Dermis microvascular lymphatic vessel endothelial cell (primary cell): ENCODE data around the gene CNNM3. TPM values are rescaled to one million over a fixed set of nuclear protein-coding genes. Genes with fewer than 3 reads are reported as not detected.
"Not testable (repeated sequence)": the region's sequence is repeated elsewhere in the genome, so short reads cannot be mapped to it uniquely, and the experiment has no call there.

ENCODE experiments used
- DNase-seq, 2 donors: peaks; one replicate each; pipeline versions ENCODE4 v3.0.0 to v3.0.0-alpha.2; 2010; ENCODE audit warnings: low read depth in 2 of 2
- total RNA-seq: library from RNA; depleted of rRNA; stranded (reverse); fragments of >200 nt; gene quantifications from 2 replicates; pipeline ENCODE4 v1.2.1, GENCODE V29; 2014

Gene CNNM3
- total RNA-seq, 1 donor from 2014 or later = 6.4 TPM

DNA sequence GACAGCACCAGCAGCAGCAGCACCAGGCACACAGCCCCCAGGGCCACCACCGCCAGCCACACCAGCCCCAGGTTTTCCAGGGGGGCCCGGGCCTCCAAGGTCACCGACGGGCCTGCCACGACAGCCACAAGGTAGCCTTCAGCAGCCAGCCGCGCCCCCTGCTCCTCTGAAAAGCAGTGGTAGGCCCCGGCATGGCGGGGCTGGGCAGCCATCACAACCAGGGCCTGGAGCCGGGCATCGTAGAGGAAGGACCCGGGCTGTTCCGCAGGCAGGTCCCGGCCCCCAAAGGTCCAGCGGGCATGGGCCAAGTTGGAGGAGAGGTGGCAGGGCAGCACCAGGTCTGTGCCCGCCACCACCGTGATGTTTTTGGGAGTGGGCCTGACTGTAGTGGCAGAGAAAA lies 45.0 kb downstream of the CNNM3 start:
- no peak for DNase-seq

GRCh38 chr2:96863056-96863455 lies 47.0 kb downstream of the CNNM3 start:
- not testable (repeated sequence) for DNase-seq

DNA sequence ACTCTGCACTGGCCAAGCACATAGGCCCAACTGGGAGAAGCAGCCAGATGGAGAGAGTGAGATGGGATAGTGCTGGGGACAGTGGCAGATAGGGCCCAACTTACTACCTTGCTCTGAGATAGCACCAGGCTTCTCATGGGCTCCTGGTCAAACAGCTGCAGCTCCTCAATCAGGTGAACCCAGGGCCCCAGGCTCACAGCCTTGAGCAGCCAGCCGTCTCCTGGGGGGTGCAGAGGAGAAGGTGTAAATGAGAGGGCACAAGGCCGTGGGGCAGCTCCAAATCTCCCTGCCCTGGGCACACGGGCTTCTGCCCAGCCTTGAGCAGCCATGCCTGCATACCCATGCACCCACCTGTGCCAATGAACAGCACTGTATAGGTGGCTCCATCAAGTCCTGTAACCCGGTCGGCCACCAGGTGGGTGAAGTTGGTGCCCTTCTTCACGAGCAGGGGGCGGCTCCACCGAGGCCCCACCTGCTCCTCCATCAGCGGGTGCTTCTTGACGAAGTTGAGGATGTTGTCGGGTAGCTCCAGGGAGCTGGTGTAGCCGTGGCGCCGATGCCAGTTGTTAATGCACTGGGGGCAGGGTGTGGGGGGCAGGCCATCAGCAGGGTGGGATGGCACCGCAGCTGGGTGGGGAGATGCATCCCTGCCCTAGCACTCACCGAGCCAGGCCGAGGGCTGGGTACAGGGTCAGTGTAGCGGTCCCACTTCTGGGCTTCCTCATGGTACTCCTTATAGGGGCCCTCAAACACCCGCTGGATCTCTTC lies 47.7 kb downstream of the CNNM3 start:
- no peak for DNase-seq

DNA sequence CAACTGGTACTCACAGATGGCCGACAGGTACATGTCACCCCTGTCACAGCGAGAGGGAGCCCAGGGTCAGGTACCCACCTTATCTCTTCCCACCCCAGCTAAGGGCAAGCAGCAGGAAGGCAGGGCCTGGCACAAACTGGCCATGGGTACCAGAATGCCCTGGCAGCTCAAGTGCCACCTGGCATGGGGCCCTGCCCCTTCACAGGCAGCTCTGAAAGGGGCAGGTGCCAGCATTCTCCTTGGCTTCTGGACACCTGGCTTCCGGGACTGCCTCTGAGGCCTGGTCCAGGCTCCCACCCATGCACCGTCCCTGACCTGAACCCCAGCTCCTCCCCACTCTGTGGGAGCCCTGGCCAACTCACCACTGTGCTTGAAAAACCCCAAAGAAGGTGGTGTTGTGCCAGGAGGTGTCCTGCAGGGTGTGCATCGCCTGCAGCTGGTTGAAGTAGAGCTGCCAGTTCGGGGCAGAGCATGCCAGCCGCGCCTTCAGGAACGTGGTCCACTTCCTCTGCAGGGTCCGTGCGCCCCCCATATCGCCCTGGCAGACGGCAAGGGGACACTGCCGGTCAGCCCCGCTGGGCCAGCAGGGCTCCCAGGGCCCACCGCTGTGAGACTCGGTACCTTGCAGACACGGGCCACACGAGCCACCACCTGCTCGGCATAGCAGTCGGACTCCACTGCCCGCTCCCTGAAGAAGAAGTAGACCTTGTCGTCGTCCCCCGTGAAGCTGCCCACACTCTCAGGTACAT lies 48.4 kb downstream of the CNNM3 start:
- DNase-seq = no peak

DNA sequence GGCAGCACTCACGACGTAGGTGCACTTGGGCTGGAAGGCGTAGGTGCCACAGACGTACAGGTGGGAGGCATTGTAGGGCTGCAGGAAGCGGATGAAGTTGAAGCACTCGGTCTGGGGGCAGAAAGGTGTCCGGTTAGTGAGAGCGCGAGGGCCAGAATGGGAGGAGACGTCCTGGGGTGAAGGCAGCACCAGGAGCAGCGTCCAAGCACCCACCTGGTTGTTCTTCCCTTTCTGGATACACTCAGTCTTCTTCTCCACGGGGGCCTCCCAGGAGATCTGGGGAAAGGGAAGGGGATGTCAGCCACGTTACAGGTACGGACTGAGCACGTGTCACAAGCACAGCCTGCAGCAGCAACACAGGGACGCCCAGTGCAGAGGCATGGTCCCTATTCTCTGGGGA lies 49.6 kb downstream of the CNNM3 start:
- no peak for DNase-seq

GRCh38 chr2:96866149-96866548 lies 50.1 kb downstream of the CNNM3 start:
- DNase-seq = no peak

GRCh38 chr2:96866586-96866985 lies 50.5 kb downstream of the CNNM3 start:
- peak in 1 of 2 donors; percentile 60 for DNase-seq

DNA sequence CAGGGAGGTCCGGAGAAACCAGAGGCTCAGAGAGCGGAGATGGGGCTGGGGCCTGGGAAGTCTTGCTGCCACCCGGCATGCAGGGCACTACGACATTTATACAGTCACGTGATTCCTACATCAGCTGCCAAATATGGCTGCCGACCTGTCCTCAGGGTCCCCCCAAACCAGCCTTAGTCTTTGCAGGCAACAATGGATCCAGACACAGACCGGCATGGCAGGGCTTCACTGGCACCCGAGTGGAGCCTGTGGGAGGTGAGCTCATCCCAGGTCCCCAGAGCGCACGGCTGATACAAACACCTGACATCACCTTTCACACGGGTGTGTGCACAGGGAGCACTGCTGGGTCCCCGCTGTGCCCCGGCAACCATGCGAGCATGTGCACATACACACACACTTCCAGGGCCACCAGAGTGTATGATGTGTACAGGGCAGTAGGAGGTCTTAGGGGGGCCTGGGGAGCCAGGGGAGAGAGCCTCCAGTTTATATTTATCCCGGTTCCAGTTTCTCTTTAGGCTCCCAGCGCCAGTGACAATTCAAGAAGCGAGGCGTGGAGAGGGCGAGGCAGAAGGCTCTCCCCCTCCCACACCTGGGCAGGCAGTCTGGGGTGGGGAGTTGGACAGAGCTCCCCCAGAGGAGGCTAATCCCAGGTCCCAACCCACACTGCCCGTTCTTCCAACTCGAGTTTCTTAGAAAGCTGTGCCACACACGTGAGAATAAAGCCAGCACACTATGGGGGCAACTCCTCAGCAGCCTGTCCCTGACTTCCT lies 51.1 kb downstream of the CNNM3 start:
- DNase-seq = peak in 1 of 2 donors; percentile 37

GRCh38 chr2:96867756-96868554 lies 51.9 kb downstream of the CNNM3 start:
- no peak for DNase-seq

- peak in 1 of 2 donors; percentile 76 for DNase-seq
Observed at GRCh38 chr2:96868555-96869280, 52.6 kb downstream of the CNNM3 start.

- DNase-seq = peak; percentile 64 to 76
Observed at GRCh38 chr2:96869281-96869821, 53.3 kb downstream of the CNNM3 start.

GRCh38 chr2:96869822-96870625 lies 54.0 kb downstream of the CNNM3 start, which contains the start of gene SEMA4C:
Gene SEMA4C (minus strand): TSS chr2:96870080. CDS start chr2:96867886, 2,194 bp downstream.
- peak in 1 of 2 donors; percentile 46 for DNase-seq

- DNase-seq = no peak
Observed at GRCh38 chr2:96870626-96871255, 54.7 kb downstream of the CNNM3 start.

GRCh38 chr2:96872591-96873349 lies 56.7 kb downstream of the CNNM3 start:
- peak in 1 of 2 donors; percentile 51 for DNase-seq

- DNase-seq = peak; percentile 32 to 52
Observed at GRCh38 chr2:96873651-96874096, 57.6 kb downstream of the CNNM3 start.

GRCh38 chr2:96874198-96874831 lies 58.2 kb downstream of the CNNM3 start:
- DNase-seq = no peak

DNA sequence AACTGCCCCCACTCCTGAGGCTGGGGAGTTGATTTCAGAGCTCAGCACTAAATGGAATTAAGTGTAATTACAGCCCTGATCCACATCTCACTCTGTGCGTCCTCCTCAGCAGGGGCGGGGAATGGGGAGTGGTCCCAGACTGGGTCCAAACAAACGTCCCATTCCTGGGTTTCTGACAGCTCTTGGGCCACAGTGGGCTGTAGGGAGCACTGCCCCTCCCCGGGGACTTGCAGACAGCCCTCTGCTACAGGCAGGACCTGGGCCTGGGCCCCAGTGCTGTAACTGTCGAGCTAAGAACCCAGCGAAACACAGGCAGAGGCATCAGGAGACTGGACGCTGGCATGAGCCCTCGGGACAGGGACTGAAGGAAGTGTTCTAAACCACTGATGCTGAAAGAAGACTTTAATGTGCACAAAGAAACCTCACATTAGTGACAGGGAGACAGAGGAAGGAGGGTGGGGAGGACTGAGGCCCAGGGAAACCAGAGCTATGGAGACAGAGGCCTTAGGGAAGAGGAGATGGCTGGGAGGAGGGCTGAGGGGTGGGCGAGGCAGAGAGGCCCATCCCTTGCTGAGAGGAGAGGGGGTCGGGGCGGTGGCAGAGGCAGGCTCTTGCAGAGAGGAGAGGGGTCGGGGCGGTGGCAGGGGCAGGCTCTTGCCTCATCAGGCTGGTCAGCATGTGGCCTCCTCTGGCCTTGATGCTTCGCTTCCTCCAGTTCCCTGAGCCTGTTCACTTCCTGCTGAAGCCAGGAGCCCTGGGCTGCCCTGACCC lies 59.6 kb downstream of the CNNM3 start:
- no peak for DNase-seq
